GM23338 (cell line): ENCODE data around the gene CCDC184.

ENCODE experiments used
- CREB1 ChIP-seq: fragments of 250-450 bp; sonication (Bioruptor Pico); IDR thresholded peaks from 2 replicates; pipeline ENCODE4 v1.5.0; 2020; ENCODE audit warnings: low read depth, mild to moderate bottlenecking, moderate library complexity
- EZH2 ChIP-seq: fragments of 200-600 bp; sonication (generic); IDR thresholded peaks from one replicate; pipeline ENCODE4 v1.8.0; 2017; ENCODE audit warnings: antibody characterized with exemption, mild to moderate bottlenecking, low read depth; ENCODE audit not compliant: unreplicated experiment
- EZH2phosphoT487 ChIP-seq: fragments of 200-600 bp; sonication (generic); IDR thresholded peaks from one replicate; pipeline ENCODE4 v1.8.1; 2018; ENCODE audit warnings: antibody characterized with exemption; ENCODE audit not compliant: unreplicated experiment
- JUNB ChIP-seq: IDR thresholded peaks from one replicate; pipeline ENCODE4 v1.6.1; 2016; ENCODE audit warnings: antibody characterized with exemption; ENCODE audit not compliant: unreplicated experiment
- NANOG ChIP-seq: IDR thresholded peaks from 2 replicates; pipeline ENCODE4 v1.6.1; 2016; ENCODE audit warnings: antibody characterized with exemption, borderline replicate concordance
- POLR2AphosphoS5 ChIP-seq: IDR thresholded peaks from 2 replicates; pipeline ENCODE4 v1.6.1; 2016; ENCODE audit warnings: antibody characterized with exemption, low read depth
- REST ChIP-seq: IDR thresholded peaks from one replicate; pipeline ENCODE4 v1.6.1; 2018; ENCODE audit warnings: antibody characterized with exemption; ENCODE audit not compliant: unreplicated experiment
- TF ChIP-seq, protein P1 (sequence below), 2 experiments: fragments of 200-600 bp in 1 of 2; sonication (generic) in 1 of 2; conservative IDR thresholded peaks; 2 replicates each; pipeline versions ENCODE4 v1.5.1 to v1.6.1; 2016 to 2017; ENCODE audit warnings: antibody characterized with exemption in 2 of 2, low read depth in 2 of 2, mild to moderate bottlenecking in 2 of 2, moderate library complexity in 1 of 2
- TF ChIP-seq, protein P2 (sequence below): IDR thresholded peaks from 2 replicates; pipeline ENCODE4 v1.6.1; 2016; ENCODE audit warnings: antibody characterized with exemption

DNA sequence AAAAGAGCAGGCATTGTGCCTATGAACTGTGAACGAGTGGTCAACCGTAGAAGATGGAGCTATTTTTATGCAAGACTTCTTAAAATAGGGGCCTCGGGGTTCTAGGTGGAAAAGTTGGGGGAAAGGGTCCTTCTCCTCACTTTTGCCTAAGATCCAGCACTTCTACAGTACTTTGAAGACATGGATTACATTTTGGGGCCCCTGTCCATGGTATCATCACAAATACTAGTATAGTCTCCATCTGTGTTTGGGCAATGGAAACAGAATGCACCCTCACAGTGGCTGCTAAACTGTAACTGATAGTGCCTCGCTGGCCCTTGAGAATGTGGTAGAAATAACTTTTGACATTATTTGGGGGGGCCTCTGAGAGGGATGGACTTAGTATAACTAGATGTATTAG lies 5.5 kb upstream of the CCDC184 start:
- TF ChIP-seq, protein P1, sequence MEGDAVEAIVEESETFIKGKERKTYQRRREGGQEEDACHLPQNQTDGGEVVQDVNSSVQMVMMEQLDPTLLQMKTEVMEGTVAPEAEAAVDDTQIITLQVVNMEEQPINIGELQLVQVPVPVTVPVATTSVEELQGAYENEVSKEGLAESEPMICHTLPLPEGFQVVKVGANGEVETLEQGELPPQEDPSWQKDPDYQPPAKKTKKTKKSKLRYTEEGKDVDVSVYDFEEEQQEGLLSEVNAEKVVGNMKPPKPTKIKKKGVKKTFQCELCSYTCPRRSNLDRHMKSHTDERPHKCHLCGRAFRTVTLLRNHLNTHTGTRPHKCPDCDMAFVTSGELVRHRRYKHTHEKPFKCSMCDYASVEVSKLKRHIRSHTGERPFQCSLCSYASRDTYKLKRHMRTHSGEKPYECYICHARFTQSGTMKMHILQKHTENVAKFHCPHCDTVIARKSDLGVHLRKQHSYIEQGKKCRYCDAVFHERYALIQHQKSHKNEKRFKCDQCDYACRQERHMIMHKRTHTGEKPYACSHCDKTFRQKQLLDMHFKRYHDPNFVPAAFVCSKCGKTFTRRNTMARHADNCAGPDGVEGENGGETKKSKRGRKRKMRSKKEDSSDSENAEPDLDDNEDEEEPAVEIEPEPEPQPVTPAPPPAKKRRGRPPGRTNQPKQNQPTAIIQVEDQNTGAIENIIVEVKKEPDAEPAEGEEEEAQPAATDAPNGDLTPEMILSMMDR (conservative IDR thresholded peaks at IDR 0.05; ENCODE audit: low read depth in 2 of 2): no peak
- no peak for TF ChIP-seq EZH2
- no peak for TF ChIP-seq NANOG
- no peak for TF ChIP-seq POLR2AphosphoS5
- no peak for TF ChIP-seq EZH2phosphoT487
- no peak for TF ChIP-seq REST
- TF ChIP-seq JUNB: no peak
- TF ChIP-seq, protein P2, sequence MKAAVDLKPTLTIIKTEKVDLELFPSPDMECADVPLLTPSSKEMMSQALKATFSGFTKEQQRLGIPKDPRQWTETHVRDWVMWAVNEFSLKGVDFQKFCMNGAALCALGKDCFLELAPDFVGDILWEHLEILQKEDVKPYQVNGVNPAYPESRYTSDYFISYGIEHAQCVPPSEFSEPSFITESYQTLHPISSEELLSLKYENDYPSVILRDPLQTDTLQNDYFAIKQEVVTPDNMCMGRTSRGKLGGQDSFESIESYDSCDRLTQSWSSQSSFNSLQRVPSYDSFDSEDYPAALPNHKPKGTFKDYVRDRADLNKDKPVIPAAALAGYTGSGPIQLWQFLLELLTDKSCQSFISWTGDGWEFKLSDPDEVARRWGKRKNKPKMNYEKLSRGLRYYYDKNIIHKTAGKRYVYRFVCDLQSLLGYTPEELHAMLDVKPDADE: no peak
- no peak for TF ChIP-seq CREB1 (CRISPR knock-in tag)
